GM10248 (cell line): ENCODE data around the gene NDST1.
"Not testable (repeated sequence)": the region's sequence is repeated elsewhere in the genome, so short reads cannot be mapped to it uniquely, and the experiment has no call there.

ENCODE experiments used
- CTCF ChIA-PET: fragments of 300-600 bp; sonication (Branson Sonifier 250); formaldehyde crosslinking; extraction: SDS; loops from one replicate; lab custom pipeline; 2021; ENCODE audit warnings: antibody characterized with exemption; lab: Yijun Ruan, JAX
- POLR2A ChIA-PET: fragments of 350-650 bp; sonication (Branson Sonifier 250); formaldehyde crosslinking; extraction: SDS; loops from one replicate; lab custom pipeline; 2020; ENCODE audit warnings: antibody characterized with exemption; lab: Yijun Ruan, JAX
- DNase-seq: peaks from one replicate; pipeline ENCODE4 v3.0.0; 2012; ENCODE audit errors: extremely low spot score
- TF ChIP-seq, protein P1 (sequence below): IDR thresholded peaks from 2 replicates; pipeline ENCODE4 v1.5.1; 2012; ENCODE audit warnings: mild to moderate bottlenecking, low read depth; ENCODE audit errors: extremely low read depth, missing control alignments, control extremely low read depth

The NDST1 gene

GRCh38 chr5:150515446-150515845 lies 7.5 kb downstream of the NDST1 start:
- DNase-seq, result no peak
- ChIA-PET POLR2A (interaction anchor here (1.6 kb wide), 1 partner anchor 103 kb away, joined by 3 read pairs; the partner anchor contains the start of gene CD74), CTCF (interaction anchor here (1.1 to 2.9 kb wide), 6 partner anchors 16 to 65 kb away, joined by 3 to 8 read pairs (median 4); no protein-coding TSS in a partner anchor)
- TF ChIP-seq, protein P1, sequence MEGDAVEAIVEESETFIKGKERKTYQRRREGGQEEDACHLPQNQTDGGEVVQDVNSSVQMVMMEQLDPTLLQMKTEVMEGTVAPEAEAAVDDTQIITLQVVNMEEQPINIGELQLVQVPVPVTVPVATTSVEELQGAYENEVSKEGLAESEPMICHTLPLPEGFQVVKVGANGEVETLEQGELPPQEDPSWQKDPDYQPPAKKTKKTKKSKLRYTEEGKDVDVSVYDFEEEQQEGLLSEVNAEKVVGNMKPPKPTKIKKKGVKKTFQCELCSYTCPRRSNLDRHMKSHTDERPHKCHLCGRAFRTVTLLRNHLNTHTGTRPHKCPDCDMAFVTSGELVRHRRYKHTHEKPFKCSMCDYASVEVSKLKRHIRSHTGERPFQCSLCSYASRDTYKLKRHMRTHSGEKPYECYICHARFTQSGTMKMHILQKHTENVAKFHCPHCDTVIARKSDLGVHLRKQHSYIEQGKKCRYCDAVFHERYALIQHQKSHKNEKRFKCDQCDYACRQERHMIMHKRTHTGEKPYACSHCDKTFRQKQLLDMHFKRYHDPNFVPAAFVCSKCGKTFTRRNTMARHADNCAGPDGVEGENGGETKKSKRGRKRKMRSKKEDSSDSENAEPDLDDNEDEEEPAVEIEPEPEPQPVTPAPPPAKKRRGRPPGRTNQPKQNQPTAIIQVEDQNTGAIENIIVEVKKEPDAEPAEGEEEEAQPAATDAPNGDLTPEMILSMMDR, result no peak

DNA sequence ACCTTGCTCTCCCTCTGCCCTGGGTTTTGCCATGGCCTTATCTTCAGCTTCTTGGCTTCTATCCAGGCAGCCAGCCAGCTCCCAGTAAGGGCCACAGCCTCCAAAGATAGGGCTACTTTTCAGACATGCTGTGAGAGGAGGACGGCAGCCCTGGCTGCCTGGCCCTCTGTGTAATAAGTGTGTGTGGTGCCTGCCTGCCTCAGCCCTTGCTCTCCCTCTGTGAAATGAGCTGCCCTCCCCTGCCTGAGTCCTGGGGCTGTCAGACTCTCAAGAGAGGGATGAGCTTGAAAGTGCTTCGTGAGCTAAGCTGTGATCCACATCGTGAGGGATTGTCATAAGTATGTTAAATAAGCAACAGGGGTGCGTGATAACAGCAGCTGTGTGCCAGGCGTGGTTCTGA lies 8.1 kb downstream of the NDST1 start:
- TF ChIP-seq, protein P1, result no peak
- ChIA-PET POLR2A (interaction anchor here (1.6 kb wide), 1 partner anchor 103 kb away, joined by 3 read pairs; the partner anchor contains the start of gene CD74), CTCF (interaction anchor here (0.9 to 1.6 kb wide), 6 partner anchors 17 to 66 kb away, joined by 3 to 6 read pairs (median 4); no protein-coding TSS in a partner anchor)
- DNase-seq, result no peak

- POLR2A ChIA-PET, result interaction anchor here (1.0 kb wide), 1 partner anchor 110 kb away, joined by 3 read pairs; no protein-coding TSS in a partner anchor
- TF ChIP-seq, protein P1, result no peak
- DNase-seq, result no peak
- CTCF ChIA-PET, result interaction anchor here (1.6 to 3.6 kb wide), 2 partner anchors 27 to 59 kb away, joined by 6 to 14 read pairs; no protein-coding TSS in a partner anchor
Observed at GRCh38 chr5:150517272-150518152, 9.6 kb downstream of the NDST1 start.

DNA sequence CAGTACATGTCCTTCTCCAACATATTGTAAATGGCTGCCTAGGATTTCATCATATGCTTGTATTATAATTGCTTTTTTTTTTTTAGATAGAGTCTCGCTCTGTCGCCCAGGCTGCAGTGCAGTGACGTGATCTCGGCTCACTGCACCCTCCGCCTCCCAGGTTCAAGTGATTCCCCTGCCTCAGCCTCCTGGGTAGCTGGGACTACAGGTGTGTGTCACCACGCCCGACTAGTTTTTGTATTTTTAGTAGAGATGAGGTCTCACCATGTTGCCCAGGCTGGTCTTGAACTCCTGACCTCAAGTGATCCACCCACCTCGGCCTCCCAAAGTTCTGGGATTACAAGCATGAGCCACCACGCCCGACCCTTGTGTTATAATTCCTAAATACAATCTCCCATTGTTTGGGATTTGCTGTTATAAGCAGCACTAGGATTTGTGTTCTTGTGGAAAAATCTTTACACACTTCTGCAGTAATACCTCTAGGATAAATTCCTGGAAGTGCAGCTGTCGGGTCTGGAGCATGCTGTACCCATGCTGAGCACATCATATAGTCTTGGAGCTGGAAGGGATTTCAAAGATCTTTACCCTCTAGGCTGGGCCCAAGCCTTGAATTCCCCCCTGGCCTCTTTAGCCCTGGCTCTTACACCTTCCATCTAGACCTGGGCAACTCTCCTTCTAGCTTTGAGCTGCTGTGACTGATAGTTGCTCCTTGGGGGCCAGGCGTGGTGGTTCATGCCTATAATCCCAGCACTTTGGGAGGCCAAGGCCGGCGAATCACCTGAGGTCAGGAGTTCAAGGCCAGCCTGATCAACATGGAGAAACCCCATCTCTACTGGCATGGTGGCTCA lies 11.0 kb downstream of the NDST1 start:
- POLR2A ChIA-PET, DNase-seq: not testable (repeated sequence)
- CTCF ChIA-PET, result interaction anchor here (1.4 to 3.6 kb wide), 2 partner anchors 23 to 60 kb away, joined by 4 to 14 read pairs; no protein-coding TSS in a partner anchor

- TF ChIP-seq, protein P1, result no peak
- CTCF ChIA-PET, result interaction anchor here (1.1 to 3.6 kb wide), 3 partner anchors 8 to 61 kb away, joined by 4 to 14 read pairs (median 4); no protein-coding TSS in a partner anchor
- POLR2A ChIA-PET, result no interaction called here
- DNase-seq, result no peak
Observed at GRCh38 chr5:150519560-150519945, 11.6 kb downstream of the NDST1 start.

GRCh38 chr5:150519978-150520377 lies 12.0 kb downstream of the NDST1 start:
- DNase-seq, result no peak
- ChIA-PET POLR2A (no interaction called here), CTCF (interaction anchor here (1.1 to 3.6 kb wide), 2 partner anchors 9 to 61 kb away, joined by 4 to 14 read pairs; no protein-coding TSS in a partner anchor)
- TF ChIP-seq, protein P1, result no peak
